ENCODE results near the gene SIDT2.

Gene SIDT2

DNA sequence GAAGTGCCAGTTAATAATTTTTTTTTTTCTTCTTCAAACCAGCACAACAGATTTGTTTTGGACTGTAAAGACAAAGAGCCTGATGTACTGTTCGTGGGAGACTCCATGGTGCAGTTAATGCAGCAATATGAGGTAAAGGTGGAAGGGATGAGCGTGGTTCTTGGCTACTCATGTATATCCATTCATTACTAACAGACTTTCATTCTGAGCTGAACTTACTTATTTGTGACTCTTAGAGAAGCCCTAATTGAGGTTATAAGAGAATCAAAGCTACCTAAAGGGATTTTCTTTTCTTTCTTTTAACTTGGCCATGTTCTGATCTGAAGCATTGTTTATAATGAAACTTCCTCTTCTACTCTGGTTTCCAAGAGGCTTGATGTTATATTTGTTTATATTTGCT is 18.7 kb upstream of the SIDT2 start:
- ATAC-seq: no peak
- no peak for TF ChIP-seq ISL1 (CRISPR knock-in tag; IDR thresholded peaks at IDR 0.05)
- TF ChIP-seq TOX (CRISPR knock-in tag; IDR thresholded peaks at IDR 0.05; ENCODE audit: borderline replicate concordance): no peak
- TF ChIP-seq OSR1 (CRISPR knock-in tag; IDR thresholded peaks at IDR 0.05): no peak
- no peak for TF ChIP-seq ESRRG (CRISPR knock-in tag; IDR thresholded peaks at IDR 0.05)
- TF ChIP-seq BACH2 (CRISPR knock-in tag; IDR thresholded peaks at IDR 0.05; ENCODE audit: borderline replicate concordance): no peak
- TF ChIP-seq, protein P1, sequence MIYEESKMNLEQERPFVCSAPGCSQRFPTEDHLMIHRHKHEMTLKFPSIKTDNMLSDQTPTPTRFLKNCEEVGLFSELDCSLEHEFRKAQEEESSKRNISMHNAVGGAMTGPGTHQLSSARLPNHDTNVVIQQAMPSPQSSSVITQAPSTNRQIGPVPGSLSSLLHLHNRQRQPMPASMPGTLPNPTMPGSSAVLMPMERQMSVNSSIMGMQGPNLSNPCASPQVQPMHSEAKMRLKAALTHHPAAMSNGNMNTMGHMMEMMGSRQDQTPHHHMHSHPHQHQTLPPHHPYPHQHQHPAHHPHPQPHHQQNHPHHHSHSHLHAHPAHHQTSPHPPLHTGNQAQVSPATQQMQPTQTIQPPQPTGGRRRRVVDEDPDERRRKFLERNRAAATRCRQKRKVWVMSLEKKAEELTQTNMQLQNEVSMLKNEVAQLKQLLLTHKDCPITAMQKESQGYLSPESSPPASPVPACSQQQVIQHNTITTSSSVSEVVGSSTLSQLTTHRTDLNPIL (CRISPR knock-in tag; IDR thresholded peaks at IDR 0.05; ENCODE audit: low read depth): no peak

DNA sequence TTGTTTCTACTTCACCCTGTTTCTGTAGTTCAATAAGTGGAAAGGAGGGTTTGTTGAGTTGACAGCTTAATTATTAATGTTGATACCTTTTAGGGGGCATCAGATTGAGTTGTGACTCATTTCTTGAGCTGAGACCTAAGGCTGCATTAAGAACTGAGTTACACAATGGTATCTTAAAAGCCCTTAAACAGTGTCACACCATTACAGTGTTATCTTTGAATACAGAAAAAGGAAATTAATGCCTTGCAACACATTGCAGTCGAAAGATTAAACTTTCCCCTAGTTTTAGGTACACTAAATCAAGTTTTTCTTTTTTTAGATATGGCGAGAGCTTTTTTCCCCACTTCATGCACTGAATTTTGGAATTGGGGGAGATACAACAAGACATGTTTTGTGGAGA is 17.7 kb upstream of the SIDT2 start:
- ATAC-seq: no peak

DNA sequence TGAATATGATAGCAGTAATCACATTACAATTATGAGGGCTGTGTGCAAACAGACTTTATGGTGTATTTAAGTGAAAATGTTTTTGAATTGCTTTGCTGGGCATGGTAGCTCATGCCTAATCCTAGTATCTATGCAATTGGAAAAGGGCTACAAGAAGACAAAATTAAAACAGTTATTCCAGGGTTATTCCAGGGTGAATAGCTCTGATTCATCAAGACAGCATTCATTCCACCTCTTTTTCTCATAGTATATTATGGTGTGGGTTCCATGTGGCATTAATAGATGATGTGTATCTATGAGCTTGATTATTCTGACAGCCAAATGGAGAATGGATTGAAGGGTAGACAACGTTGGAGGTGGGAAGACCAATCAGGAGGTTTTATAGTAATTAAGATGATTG is 12.1 kb upstream of the SIDT2 start:
- no peak for ATAC-seq
- TF ChIP-seq BACH2 (CRISPR knock-in tag; IDR thresholded peaks at IDR 0.05; ENCODE audit: borderline replicate concordance): no peak
- TF ChIP-seq ZNF70 (CRISPR knock-in tag; IDR thresholded peaks at IDR 0.05): no peak
- TF ChIP-seq, protein P2, sequence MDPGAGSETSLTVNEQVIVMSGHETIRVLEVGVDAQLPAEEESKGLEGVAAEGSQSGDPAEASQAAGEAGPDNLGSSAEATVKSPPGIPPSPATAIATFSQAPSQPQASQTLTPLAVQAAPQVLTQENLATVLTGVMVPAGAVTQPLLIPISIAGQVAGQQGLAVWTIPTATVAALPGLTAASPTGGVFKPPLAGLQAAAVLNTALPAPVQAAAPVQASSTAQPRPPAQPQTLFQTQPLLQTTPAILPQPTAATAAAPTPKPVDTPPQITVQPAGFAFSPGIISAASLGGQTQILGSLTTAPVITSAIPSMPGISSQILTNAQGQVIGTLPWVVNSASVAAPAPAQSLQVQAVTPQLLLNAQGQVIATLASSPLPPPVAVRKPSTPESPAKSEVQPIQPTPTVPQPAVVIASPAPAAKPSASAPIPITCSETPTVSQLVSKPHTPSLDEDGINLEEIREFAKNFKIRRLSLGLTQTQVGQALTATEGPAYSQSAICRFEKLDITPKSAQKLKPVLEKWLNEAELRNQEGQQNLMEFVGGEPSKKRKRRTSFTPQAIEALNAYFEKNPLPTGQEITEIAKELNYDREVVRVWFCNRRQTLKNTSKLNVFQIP (CRISPR knock-in tag; IDR thresholded peaks at IDR 0.05; ENCODE audit: borderline replicate concordance, low read depth): no peak
- TF ChIP-seq, protein P3, sequence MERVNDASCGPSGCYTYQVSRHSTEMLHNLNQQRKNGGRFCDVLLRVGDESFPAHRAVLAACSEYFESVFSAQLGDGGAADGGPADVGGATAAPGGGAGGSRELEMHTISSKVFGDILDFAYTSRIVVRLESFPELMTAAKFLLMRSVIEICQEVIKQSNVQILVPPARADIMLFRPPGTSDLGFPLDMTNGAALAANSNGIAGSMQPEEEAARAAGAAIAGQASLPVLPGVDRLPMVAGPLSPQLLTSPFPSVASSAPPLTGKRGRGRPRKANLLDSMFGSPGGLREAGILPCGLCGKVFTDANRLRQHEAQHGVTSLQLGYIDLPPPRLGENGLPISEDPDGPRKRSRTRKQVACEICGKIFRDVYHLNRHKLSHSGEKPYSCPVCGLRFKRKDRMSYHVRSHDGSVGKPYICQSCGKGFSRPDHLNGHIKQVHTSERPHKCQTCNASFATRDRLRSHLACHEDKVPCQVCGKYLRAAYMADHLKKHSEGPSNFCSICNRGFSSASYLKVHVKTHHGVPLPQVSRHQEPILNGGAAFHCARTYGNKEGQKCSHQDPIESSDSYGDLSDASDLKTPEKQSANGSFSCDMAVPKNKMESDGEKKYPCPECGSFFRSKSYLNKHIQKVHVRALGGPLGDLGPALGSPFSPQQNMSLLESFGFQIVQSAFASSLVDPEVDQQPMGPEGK (CRISPR knock-in tag; IDR thresholded peaks at IDR 0.05; ENCODE audit: borderline replicate concordance): no peak
- no peak for TF ChIP-seq TCF4 (CRISPR knock-in tag; IDR thresholded peaks at IDR 0.05; ENCODE audit: borderline replicate concordance)
- TF ChIP-seq ZNF565 (CRISPR knock-in tag; conservative IDR thresholded peaks at IDR 0.05; ENCODE audit: low read depth): no peak
- no peak for TF ChIP-seq ESRRG (CRISPR knock-in tag; IDR thresholded peaks at IDR 0.05)
- no peak for TF ChIP-seq CSDC2 (CRISPR knock-in tag; IDR thresholded peaks at IDR 0.05)
- TF ChIP-seq GLIS3 (CRISPR knock-in tag; IDR thresholded peaks at IDR 0.05): no peak
- no peak for TF ChIP-seq OSR1 (CRISPR knock-in tag; IDR thresholded peaks at IDR 0.05)

More for the DNA sequence above, 17.7 kb upstream of the SIDT2 start:
- no peak for TF ChIP-seq SNAI2 (CRISPR knock-in tag; IDR thresholded peaks at IDR 0.05)
- TF ChIP-seq, protein P3 (CRISPR knock-in tag; IDR thresholded peaks at IDR 0.05; ENCODE audit: borderline replicate concordance): no peak
- no peak for TF ChIP-seq RARB (CRISPR knock-in tag; IDR thresholded peaks at IDR 0.05)
- TF ChIP-seq ZFP3 (CRISPR knock-in tag; IDR thresholded peaks at IDR 0.05): no peak
- no peak for TF ChIP-seq ARNTL (CRISPR knock-in tag; IDR thresholded peaks at IDR 0.05; ENCODE audit: borderline replicate concordance, low read depth)
- no peak for TF ChIP-seq ZNF8 (CRISPR knock-in tag; IDR thresholded peaks at IDR 0.05)
- no peak for TF ChIP-seq CSDC2 (CRISPR knock-in tag; IDR thresholded peaks at IDR 0.05)
- TF ChIP-seq, protein P4, sequence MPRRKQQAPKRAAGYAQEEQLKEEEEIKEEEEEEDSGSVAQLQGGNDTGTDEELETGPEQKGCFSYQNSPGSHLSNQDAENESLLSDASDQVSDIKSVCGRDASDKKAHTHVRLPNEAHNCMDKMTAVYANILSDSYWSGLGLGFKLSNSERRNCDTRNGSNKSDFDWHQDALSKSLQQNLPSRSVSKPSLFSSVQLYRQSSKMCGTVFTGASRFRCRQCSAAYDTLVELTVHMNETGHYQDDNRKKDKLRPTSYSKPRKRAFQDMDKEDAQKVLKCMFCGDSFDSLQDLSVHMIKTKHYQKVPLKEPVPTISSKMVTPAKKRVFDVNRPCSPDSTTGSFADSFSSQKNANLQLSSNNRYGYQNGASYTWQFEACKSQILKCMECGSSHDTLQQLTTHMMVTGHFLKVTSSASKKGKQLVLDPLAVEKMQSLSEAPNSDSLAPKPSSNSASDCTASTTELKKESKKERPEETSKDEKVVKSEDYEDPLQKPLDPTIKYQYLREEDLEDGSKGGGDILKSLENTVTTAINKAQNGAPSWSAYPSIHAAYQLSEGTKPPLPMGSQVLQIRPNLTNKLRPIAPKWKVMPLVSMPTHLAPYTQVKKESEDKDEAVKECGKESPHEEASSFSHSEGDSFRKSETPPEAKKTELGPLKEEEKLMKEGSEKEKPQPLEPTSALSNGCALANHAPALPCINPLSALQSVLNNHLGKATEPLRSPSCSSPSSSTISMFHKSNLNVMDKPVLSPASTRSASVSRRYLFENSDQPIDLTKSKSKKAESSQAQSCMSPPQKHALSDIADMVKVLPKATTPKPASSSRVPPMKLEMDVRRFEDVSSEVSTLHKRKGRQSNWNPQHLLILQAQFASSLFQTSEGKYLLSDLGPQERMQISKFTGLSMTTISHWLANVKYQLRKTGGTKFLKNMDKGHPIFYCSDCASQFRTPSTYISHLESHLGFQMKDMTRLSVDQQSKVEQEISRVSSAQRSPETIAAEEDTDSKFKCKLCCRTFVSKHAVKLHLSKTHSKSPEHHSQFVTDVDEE (CRISPR knock-in tag; IDR thresholded peaks at IDR 0.05): no peak
- no peak for TF ChIP-seq ZNF565 (CRISPR knock-in tag; conservative IDR thresholded peaks at IDR 0.05; ENCODE audit: low read depth)
- no peak for TF ChIP-seq ZNF70 (CRISPR knock-in tag; IDR thresholded peaks at IDR 0.05)
- no peak for TF ChIP-seq ISL1 (CRISPR knock-in tag; IDR thresholded peaks at IDR 0.05)
- TF ChIP-seq ZFP30 (CRISPR knock-in tag; IDR thresholded peaks at IDR 0.05): no peak
- TF ChIP-seq OSR1 (CRISPR knock-in tag; IDR thresholded peaks at IDR 0.05): no peak
- TF ChIP-seq TOX (CRISPR knock-in tag; IDR thresholded peaks at IDR 0.05; ENCODE audit: borderline replicate concordance): no peak
- TF ChIP-seq, protein P5, sequence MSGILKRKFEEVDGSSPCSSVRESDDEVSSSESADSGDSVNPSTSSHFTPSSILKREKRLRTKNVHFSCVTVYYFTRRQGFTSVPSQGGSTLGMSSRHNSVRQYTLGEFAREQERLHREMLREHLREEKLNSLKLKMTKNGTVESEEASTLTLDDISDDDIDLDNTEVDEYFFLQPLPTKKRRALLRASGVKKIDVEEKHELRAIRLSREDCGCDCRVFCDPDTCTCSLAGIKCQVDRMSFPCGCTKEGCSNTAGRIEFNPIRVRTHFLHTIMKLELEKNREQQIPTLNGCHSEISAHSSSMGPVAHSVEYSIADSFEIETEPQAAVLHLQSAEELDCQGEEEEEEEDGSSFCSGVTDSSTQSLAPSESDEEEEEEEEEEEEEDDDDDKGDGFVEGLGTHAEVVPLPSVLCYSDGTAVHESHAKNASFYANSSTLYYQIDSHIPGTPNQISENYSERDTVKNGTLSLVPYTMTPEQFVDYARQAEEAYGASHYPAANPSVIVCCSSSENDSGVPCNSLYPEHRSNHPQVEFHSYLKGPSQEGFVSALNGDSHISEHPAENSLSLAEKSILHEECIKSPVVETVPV (CRISPR knock-in tag; IDR thresholded peaks at IDR 0.05): no peak
- TF ChIP-seq, protein P2 (CRISPR knock-in tag; IDR thresholded peaks at IDR 0.05; ENCODE audit: borderline replicate concordance, low read depth): no peak
- TF ChIP-seq ESRRG (CRISPR knock-in tag; IDR thresholded peaks at IDR 0.05): no peak
- no peak for TF ChIP-seq TCF4 (CRISPR knock-in tag; IDR thresholded peaks at IDR 0.05; ENCODE audit: borderline replicate concordance)
- no peak for TF ChIP-seq PPARA (CRISPR knock-in tag; IDR thresholded peaks at IDR 0.05; ENCODE audit: borderline replicate concordance)

Data from SK-N-SH treated with all-trans-retinoic acid at 6 μM for 48 hours (cell line).